ENCODE results near the gene VIT. TPM values are rescaled to one million over a fixed set of nuclear protein-coding genes. Genes with fewer than 3 reads are reported as not detected.

VIT gene
- total RNA-seq, 1 donor from 2014 or later = not detected

DNA sequence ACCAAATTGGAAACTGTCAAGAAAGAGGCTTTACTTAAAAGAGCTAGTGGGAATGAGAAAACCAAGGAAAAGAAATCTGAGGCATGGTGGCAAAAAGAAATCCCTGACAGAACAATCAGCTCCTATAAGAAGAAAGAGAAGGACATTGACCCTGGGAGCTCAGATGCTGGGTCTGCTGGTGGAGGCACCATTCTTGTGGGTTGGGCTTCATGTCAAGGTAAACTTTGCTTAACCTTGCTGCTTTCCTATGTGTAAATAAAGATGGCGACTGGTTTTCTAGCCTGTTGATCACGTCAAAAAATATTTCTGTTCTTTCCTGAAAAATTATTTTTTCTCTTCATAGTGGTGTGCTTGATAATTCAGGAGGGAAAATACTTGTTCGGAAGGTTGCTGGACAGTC, 58.1 kb downstream of the VIT start:
- TF ChIP-seq, protein P1, sequence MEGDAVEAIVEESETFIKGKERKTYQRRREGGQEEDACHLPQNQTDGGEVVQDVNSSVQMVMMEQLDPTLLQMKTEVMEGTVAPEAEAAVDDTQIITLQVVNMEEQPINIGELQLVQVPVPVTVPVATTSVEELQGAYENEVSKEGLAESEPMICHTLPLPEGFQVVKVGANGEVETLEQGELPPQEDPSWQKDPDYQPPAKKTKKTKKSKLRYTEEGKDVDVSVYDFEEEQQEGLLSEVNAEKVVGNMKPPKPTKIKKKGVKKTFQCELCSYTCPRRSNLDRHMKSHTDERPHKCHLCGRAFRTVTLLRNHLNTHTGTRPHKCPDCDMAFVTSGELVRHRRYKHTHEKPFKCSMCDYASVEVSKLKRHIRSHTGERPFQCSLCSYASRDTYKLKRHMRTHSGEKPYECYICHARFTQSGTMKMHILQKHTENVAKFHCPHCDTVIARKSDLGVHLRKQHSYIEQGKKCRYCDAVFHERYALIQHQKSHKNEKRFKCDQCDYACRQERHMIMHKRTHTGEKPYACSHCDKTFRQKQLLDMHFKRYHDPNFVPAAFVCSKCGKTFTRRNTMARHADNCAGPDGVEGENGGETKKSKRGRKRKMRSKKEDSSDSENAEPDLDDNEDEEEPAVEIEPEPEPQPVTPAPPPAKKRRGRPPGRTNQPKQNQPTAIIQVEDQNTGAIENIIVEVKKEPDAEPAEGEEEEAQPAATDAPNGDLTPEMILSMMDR (IDR thresholded peaks at IDR 0.05; ENCODE audit: insufficient read depth, low read length, poor library complexity, severe bottlenecking) = no peak
- no peak for DNase-seq (ENCODE audit: low read depth)
- no peak overlapping the region for H3K4me3 ChIP-seq (ENCODE audit: low read depth, low read length)
- H3K36me3 ChIP-seq (ENCODE audit: control insufficient read depth, insufficient read depth, low read length) = no peaks in the 10 kb centered on the region
- no peaks in the 10 kb centered on the region for H3K27me3 ChIP-seq (ENCODE audit: control insufficient read depth, insufficient read depth, low read length)

DNA sequence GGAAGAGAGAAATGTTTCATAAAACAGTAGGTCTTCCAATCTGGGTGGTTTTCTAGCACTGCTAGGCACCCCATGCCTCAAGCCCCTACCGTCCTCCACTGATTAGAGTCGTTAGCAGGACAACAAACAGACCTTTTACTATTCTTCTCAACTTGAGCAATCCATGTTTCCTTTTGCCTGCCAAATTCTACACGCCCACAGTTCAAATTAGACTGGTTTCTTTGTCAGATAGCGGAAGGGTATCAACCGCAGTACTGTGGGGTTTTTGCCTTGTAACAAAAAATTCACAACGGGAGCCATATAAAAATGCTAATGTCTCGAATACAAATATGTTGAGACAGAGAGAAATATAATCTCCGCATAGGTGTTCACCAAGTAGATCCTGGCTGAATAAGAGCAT, 59.9 kb downstream of the VIT start:
- Histone ChIP-seq H3K36me3 (ENCODE audit: control insufficient read depth, insufficient read depth, low read length) (no peaks in the 10 kb centered on the region), H3K4me3 (ENCODE audit: low read depth, low read length) (no peak overlapping the region), H3K27me3 (ENCODE audit: control insufficient read depth, insufficient read depth, low read length) (no peaks in the 10 kb centered on the region)
- TF ChIP-seq, protein P1 (IDR thresholded peaks at IDR 0.05; ENCODE audit: insufficient read depth, low read length, poor library complexity, severe bottlenecking) = no peak
- DNase-seq (ENCODE audit: low read depth) = no peak

DNA sequence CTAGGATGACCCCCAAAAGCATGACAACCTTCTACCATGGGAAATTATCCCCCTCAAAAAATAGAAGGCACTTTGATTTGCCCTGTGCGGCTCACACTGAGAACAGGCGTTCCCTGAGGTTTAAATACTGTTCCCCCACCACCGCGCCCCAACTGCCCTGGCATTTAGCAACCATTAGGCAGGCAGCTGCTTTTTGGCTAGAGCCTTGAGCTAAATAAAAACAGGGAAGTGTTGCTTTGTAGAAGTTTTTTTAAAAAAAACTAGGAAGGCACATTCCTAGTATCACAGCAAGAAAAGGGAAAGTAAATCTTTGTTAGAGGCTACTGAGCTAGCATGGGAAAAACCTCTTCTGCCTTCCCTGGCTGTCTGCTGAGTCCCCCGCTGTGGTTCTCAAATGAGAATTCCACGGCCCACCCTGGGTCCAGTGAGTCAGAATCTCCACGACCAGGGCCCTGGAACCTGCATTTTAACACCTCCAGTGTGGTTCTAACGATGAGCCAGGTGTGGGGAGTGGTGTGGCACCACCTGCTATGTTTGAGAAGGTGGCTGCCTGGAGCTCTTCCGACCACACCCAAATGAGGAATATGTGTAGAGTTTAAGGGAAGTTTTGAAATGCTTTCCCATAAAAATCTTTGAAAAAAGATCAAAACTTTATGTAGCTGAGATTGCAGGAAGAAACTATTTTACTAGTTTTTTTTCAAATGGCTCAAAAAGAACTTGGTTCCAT, 66.4 kb downstream of the VIT start:
- peaks cover 2% of the 10 kb centered on the region for H3K27me3 ChIP-seq (ENCODE audit: control insufficient read depth, insufficient read depth, low read length)
- no peaks in the 10 kb centered on the region for H3K36me3 ChIP-seq (ENCODE audit: control insufficient read depth, insufficient read depth, low read length)
- H3K4me3 ChIP-seq (ENCODE audit: low read depth, low read length) = no peak overlapping the region
- DNase-seq (ENCODE audit: low read depth) = no peak
- TF ChIP-seq, protein P1 (IDR thresholded peaks at IDR 0.05; ENCODE audit: insufficient read depth, low read length, poor library complexity, severe bottlenecking) = no peak

DNA sequence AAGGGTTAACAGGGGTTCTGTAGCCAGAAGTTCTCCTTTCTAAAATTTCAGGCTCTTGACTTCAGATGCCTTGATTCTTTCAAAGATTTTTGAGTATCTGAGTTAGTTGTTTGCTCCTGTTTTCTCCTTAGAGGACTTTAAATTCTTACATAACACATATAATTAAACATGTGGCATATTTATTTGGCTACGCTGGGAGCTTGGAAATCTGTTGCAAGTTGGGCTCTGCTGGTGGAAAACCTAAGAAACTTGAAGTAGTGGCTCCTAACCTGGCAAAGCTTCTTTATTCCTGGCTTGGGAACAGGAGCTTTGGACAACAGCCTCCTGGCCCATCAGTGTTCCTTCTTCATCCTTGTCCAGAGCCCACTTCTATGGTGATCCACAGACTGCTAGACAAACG, 72.6 kb downstream of the VIT start:
- H3K27me3 ChIP-seq (ENCODE audit: control insufficient read depth, insufficient read depth, low read length) = no peaks in the 10 kb centered on the region
- no peak overlapping the region for H3K4me3 ChIP-seq (ENCODE audit: low read depth, low read length)
- no peak for DNase-seq (ENCODE audit: low read depth)
- H3K36me3 ChIP-seq (ENCODE audit: control insufficient read depth, insufficient read depth, low read length) = no peaks in the 10 kb centered on the region
- TF ChIP-seq, protein P1 (IDR thresholded peaks at IDR 0.05; ENCODE audit: insufficient read depth, low read length, poor library complexity, severe bottlenecking) = no peak

DNA sequence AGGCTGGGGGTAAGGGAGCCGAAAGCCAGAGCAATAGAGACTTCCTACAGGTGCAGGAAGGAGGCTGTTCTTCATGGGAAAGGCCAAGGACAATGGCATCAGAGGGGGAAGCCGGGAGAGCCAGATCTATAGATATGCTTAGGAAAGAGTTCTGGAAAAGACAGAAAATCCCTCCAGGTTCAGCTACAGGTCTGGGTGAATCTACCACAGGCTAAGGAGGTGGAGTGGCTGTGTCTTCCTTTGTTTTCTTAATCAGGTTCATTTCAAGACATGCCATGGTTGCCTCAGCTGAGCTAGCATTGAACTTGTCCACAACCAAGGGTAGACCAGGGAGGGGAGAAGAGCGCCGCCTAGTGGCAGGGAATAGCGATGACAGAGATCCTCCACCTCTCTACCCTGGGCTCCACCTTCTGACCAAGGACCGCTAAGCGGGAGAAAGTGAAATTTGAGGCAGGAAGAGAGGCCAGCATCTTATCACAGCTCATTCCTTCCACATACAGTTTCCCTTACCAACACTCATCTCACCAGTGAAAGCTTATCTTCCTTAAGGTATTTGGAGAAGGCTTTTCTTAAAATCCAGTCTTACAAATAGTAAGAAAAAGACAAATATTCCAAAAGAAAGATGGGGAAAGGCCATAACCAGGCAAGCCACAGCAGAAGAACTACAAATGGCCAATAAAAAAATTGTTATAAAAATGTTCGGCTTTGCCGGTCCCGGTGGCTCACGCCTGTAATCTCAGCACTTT, 74.2 kb downstream of the VIT start:
- no peak overlapping the region for H3K4me3 ChIP-seq (ENCODE audit: low read depth, low read length)
- no peak for DNase-seq (ENCODE audit: low read depth)
- no peaks in the 10 kb centered on the region for H3K27me3 ChIP-seq (ENCODE audit: control insufficient read depth, insufficient read depth, low read length)
- no peaks in the 10 kb centered on the region for H3K36me3 ChIP-seq (ENCODE audit: control insufficient read depth, insufficient read depth, low read length)
- TF ChIP-seq, protein P1 (IDR thresholded peaks at IDR 0.05; ENCODE audit: insufficient read depth, low read length, poor library complexity, severe bottlenecking) = peak; percentile 60

Data from kidney epithelial cell (primary cell).